GM18502 (cell line): ENCODE results near the gene SLC35B2.
"Not testable (repeated sequence)": the region's sequence is repeated elsewhere in the genome, so short reads cannot be mapped to it uniquely, and the experiment has no call there.

Experiments used
- ATAC-seq: cut with Tn5 transposase; IDR thresholded peaks from one replicate; pipeline ENCODE4 v1.9.1; 2021; ENCODE audit warnings: mild to moderate bottlenecking; ENCODE audit not compliant: unreplicated experiment, poor library complexity

SLC35B2 gene

DNA sequence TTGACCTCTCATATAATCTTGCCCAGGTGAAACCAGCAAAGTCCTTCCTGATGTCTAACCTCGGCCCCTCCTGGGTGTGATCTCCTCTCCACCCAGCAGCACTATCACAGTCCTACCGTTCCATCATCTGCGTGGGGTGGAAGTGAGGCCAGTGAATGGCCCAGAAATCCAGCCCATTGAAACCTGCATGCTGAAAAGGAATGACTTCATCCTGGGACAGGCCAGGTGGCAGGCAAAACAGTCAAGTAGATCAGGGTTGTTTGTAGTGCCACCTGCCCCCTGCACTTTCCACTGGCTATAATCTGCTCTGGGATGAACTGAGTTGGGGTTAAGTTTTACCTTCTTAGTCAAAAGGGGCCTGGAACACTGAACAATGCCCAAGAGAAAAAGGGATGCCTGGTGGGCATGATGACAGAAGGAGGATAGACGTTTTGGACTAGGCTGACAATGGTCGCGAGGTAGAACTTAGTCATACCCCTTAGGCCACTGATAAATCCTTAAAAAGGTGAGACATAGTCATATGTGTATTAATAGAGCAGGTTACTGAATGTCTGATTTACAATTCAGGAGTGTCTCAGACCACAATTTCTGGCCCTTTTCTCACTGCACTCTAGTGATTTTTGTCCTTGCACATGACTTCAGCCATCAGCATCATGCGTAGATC lies 18.5 kb downstream of the SLC35B2 start:
- no peak for ATAC-seq

DNA sequence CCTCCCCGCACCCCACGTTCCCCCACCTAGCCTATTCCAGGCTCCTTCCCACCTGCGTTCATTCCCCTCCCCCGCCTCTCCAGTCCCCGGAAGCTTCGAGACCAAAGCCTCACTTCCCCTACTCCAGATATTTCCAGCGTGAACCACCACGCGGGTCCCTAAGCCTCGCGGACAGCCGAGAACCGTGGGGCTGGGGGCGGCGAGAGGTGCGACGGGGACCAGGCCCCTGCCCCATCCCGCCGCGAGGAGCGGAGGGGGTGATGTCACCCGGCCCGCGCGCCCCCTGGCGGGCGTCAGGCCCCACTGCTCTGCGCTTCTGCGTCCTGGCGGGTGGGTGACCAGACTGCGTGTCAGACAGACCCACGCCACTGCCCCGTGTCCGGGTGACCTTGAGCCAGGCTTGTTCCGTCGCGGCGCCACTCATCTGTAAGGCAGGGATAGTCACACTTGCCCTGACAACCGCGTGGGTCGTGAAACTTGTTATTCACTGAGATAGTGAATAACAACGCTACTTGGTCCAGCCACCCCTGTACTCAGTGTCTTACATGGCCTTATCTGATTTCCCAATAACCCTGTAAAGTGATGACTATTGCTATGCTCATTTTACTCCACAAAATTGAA lies 19.4 kb downstream of the SLC35B2 start:
- ATAC-seq: peak; percentile 81

DNA sequence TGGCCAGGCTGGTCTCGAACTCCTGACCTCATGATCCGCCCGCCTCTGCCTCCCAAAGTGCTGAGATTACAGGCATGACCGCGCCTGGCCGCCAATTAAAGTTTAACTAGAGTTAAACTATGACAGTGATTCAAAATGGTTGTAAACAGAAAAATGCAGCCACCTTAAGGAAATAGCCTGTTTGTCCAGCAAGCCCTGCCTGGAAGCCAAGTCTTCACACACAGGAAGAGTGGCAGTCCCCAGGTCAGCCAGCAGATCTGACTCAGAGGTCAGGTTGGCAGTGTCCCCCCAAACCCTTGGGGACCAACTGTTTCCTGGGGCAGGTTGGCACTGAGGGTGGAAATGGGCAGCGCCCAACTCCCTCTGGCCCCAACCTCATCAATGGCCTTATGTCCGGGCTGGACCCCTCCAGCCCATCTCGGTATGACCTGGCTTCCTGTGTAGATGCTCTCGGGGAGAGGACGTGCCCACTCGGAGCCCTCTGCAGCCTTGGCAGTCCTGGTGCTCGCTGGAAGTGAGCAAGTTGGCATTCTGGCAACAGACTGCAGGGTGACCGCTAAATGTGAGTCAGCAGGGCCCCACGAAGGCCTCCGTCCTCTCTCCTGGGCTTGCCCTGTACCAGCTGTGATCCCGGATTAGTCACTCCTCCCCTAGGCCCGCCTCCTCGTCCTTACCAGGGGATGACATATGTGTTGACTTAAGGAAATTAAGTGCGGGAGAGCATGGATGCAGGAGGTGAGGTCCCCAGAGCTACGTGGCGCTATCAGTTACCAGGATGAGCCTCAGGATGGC lies 20.1 kb downstream of the SLC35B2 start:
- ATAC-seq: peak; percentile 62

DNA sequence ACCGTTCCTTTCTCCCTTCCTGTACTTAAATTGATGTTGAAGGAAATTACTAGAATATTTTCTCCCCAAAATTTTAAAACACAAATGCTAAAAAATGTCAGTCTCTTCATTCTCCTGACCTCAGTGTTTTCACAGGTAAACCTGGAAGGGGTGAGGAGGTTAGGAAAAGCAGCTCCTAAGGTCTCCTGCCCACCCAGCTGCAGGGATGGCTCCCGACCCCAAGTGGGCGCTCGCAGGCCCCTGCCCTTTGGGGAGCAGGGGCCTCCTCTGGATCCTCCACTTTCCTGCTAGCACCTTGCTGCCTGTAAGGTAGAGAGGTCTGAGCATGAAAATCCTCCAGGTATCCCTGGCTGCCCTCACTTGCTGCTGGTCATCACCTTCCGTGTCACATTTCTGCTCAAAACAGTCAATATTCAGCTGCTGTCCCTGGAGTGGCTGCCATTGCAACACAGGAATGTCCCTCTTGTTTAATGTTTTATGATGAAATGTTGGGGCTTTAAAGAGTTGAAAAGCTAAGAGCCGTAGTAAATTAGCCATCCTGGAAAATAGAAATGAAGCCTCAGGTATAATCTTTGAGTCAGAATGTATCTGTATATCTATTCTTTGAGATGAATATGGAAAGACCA lies 21.3 kb downstream of the SLC35B2 start:
- no peak for ATAC-seq

DNA sequence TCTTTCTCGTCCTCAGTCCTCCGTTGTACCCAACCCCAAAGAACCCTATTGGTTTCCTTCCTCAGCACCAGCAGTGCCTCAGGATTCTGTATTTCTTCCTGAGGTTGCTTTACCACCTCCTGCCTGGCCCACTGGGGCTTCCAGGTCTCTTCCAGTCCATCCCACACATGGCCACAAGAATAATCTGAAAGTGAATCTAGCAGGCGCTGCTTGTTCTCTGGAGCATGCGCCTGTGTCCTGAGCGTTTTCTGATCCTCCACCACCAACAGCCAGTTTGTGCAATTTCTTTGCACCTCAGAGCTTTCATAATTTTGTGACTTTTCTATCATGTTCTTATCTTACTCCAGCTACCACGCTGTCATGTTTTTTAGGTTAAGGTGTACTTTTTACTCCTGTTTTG lies 22.1 kb downstream of the SLC35B2 start:
- no peak for ATAC-seq

DNA sequence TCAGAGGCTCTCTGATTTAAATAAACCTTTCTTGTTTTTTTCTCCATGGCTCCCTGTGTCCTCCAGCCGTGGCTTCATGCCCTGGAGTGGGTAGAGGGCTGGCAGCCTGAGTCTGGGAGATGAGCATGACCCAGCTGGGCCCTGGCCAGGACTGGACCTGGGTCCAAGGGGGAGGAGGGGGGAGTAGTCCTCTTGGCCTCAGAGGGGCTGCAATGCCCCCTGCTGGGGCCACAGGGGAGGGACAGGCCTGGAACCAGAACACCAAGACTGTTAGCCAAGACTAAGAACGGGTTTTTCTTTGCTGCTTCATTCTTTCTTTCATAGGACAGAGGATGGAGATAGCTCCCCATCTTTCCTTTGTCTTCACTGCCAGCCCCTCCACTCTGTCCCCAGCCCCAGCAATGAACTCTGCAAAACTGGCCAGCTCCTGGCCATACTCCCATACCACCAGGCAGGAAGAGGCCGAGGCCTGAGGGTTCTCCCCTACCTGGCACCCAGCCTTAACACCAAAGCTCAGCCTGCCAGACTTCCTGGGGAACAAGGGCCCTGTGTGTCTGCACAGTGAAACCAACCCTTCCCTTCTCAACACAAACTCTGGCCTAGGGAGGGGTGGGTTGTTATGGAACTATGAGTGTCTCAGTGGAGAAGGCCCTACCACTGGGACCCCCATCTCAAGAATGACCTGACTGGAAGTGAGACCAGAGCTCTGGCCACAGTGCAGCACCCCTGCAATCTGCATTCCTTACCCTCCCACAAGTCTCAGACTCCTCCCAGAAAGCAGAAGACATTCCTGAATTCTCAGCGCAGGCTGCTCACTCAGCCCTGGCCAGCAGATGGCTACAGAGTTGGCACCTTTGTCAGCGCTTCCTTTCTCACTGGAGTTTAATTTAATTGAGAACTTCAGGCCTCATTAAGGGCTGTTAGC lies 23.0 kb downstream of the SLC35B2 start:
- no peak for ATAC-seq

DNA sequence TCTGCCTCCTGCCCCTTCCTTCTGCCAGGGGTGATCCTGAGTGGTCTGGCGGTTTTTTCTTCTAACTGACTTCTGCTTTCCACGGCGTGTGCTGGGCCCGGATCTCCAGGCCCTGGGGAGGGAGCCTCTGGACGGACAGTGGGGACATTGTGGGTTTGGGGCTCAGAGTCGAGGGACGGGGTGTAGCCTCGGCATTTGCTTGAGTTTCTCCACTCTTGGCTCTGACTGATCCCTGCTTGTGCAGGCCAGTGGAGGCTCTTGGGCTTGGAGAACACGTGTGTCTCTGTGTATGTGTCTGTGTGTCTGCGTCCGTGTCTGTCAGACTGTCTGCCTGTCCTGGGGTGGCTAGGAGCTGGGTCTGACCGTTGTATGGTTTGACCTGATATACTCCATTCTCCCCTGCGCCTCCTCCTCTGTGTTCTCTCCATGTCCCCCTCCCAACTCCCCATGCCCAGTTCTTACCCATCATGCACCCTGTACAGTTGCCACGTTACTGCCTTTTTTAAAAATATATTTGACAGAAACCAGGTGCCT lies 23.7 kb downstream of the SLC35B2 start:
- no peak for ATAC-seq

DNA sequence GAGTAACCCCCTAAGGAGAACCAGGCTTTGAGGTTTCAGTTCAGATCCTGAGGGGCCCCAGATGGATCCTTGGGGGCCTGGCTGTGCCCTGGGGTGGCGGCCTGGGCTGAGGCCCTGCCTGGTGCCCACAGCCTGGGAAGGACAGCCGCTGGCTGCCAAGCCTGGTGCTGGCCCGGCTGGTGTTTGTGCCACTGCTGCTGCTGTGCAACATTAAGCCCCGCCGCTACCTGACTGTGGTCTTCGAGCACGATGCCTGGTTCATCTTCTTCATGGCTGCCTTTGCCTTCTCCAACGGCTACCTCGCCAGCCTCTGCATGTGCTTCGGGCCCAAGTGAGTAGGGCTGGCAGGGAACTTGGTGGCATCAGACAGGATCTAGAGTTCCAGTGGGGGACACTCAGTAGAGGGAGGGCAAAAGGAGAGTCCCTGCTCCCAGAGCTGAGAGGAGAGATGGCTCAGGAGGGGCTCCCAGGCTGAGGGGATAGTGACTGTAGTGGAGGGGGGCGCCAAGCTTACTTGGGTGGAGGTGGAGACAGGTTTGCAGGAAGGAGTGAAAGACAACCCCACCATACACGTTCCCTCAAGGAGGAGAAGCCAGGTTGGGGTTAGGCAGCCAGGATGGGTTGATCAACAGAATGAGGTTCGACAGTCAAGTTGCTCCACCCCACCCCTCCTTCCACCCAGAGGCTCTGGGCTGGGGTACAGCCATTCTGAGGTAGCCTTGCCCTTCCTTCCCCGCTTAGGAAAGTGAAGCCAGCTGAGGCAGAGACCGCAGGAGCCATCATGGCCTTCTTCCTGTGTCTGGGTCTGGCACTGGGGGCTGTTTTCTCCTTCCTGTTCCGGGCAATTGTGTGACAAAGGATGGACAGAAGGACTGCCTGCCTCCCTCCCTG lies 24.4 kb downstream of the SLC35B2 start:
- ATAC-seq: no peak

DNA sequence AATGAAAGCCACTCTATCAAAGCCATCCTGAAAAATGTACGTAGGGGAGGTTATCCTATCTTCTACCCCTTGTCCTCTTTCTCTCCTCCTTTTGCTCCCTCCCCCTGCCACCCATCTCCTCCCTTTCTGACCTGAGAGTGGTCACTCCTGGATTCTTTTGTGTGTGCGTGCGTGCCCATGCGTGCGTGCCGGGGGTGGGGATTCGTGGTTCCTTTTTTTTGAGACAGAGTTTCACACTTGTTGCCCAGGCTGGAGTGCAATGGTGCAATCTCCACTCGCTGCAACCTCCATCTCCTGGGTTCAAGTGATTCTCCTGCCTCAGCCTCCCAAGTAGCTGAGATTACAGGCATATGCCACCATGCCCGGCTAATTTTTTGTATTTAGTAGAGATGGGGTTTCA lies 25.9 kb downstream of the SLC35B2 start:
- not testable (repeated sequence) for ATAC-seq

DNA sequence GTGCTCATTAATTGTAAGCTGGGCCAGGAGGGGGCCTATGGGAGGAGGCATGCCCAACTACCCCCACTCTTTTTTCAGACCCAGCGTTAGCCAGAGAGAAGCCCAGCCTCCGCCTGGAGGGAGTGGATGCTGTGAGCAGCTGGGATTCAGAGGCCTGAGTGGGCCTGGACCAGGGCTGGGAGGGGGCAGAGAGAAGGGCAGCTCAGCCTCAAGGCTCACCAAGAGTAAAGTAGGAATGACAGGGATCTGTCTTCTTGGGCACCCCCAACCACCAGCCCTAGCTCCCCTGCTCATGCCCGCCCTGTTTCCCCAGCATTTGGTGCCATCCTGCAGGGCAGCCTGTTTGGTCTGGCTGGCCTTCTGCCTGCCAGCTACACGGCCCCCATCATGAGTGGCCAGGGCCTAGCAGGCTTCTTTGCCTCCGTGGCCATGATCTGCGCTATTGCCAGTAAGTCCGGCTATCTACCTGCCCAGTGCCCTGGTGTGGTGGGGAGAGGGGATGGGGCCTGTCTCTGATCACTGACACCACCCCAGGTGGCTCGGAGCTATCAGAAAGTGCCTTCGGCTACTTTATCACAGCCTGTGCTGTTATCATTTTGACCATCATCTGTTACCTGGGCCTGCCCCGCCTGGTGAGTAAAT lies 27.2 kb downstream of the SLC35B2 start:
- no peak for ATAC-seq

DNA sequence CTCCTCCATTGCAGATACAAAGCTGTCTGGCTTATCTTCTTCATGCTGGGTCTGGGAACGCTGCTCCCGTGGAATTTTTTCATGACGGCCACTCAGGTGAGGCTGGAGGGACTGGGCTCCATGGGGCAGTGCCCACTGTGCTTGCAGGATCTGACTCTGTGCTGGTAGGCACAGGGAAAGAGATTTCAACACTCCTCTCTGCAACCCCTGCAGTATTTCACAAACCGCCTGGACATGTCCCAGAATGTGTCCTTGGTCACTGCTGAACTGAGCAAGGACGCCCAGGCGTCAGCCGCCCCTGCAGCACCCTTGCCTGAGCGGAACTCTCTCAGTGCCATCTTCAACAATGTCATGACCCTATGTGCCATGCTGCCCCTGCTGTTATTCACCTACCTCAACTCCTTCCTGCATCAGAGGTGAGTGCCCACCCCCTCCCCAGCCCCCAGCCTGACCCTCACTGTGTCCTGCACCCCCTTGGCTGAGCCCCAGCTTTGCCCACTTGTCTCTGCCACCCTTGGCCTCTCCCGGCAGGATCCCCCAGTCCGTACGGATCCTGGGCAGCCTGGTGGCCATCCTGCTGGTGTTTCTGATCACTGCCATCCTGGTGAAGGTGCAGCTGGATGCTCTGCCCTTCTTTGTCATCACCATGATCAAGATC lies 27.8 kb downstream of the SLC35B2 start:
- no peak for ATAC-seq

DNA sequence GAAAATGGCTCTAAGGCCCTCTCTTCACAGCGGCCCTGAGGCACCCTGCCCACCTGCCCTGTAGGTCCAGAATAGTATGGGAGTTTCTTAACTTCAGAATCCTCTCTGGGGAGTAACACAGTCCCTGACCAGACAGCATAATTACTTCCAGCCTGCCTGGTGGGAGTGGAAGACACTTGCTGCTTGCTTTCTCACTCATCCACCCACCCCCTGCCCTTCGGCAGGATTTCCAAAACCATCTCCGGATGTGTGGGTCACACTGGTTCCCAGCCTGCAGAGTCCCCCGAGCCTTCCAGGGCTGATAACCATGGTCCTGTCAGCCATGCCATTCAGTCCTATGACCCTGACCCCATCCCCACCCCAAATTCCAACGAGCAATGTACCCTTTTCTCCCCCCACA lies 28.5 kb downstream of the SLC35B2 start:
- ATAC-seq: no peak

DNA sequence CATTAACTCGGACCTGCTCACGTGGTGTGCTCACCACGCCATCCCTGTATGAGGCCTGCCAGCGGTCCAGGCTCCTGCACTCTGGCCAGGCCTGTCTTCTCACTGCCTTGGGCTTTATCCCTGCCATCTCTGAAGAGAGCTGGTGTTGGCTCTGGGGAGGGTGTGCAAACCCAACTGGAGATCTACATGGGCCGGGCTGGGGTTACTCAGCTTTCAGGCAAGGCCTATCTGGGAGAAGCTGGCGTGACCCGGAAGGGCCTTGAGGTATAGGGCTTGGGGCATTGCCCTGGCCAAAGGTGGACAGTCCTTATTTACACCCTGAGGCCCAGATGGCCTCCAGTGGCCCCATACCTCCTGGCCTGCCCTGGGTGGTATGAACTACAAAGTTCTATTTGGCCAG lies 28.9 kb downstream of the SLC35B2 start:
- no peak for ATAC-seq

DNA sequence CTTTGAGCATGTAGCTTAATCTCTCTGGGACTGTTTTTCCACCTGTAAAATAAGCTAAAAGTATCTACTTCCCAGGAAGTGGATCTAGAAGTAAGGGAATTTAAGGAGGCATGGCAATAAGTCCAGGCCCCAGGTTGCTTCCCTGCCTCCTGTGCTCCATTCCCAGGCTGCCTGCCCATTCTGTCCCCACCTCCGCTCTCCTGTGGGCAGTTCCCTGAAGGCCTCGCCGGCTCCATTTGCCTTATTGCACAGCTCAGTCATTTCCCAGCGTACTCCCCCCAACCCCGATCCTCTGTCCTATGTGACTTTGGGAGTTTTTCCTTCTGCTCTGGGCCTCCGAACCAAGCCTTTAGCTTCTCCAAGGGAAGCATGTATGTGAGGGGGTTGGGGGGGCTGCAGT lies 29.3 kb downstream of the SLC35B2 start:
- ATAC-seq: no peak

DNA sequence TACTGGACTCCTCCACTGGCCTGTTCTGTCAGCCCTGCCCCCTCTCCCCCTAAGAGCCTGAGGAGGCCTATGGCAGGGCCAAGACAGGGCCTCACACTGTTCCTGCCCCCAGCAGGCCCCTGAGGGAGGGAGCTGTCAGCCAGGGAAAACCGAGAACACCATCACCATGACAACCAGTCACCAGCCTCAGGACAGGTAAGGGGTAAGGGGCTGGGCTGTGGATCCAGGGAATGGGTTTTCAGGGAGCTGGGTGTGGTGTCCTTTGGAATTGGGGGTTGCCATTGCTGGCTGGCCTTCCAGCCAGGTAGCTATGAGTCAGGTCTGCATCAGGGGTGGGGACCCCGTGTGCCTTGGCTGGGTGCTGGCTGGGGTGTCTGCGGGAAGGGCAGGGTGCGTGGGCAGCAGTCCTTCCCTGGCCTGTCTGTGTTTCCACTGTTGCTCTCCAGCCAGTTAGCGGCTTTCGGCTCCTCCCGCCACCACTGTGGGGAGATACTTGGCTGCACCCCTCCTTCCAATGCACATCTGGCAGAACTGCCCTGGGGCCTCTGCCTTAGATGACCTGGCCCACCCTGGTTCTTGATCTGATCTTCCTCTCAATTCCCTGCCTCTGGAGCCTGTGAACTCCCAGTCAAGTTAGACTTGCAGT lies 30.1 kb downstream of the SLC35B2 start:
- no peak for ATAC-seq

DNA sequence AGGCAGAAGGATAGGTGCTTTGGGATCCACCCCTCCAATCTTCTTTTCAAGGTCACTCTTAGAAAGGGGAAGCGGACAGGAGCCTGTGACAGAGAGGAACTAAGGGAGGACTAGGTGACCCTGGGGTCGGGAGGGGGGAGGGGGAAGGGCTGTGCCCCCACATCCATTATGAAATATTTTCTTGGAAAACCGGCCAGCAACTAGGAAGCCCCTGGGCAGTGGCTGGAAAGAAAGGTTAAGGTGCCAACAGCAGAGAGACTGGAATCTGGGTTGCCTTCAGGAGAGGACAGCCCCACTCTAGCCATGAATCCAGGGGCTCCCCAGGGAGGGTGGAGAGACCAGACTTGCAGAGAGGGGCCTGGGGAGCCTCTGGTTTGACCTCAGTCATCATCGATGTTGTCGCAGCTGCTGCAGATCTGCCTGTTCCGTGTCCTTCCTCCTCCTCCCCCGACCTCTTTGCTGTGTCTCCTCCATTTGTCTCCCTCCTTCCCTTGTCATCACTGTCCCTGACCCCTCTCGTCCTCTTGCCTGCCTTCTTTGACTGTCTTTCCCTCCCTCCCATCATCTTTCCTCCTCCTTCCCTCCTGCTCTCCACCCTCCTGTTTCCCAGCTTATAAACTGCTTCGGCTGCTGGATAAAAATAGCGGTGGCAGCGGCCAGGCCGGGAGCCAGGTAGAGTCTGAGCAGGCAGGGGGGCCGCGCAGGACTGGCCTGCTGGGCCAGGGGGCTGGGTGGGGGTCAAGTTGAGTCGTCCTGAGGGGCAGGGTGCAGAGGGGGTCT lies 30.8 kb downstream of the SLC35B2 start:
- no peak for ATAC-seq
